Neural progenitor cell (in vitro differentiated cells): ENCODE results near the gene ZNF341. TPM values are rescaled to one million over a fixed set of nuclear protein-coding genes. Genes with fewer than 3 reads are reported as not detected.

ENCODE experiments used
- DNase-seq: peaks from one replicate; pipeline ENCODE4 v3.0.0-alpha.2; 2016; ENCODE audit warnings: low spot score
- H2AFZ ChIP-seq: fragments of 200-600 bp; sonication (generic); replicated peaks from 2 replicates; pipeline ENCODE4 v1.6.1; 2016; ENCODE audit warnings: antibody characterized with exemption
- H3F3A ChIP-seq: fragments of 200-600 bp; sonication (generic); 2 replicates; pipeline ENCODE4 v1.6.1; 2016; ENCODE audit warnings: antibody characterized with exemption, low read depth
- H3K27ac ChIP-seq: fragments of 200-600 bp; sonication (generic); 2 replicates; pipeline ENCODE4 v1.5.1; 2016; ENCODE audit warnings: mild to moderate bottlenecking
- H3K27me3 ChIP-seq: fragments of 200-600 bp; sonication (generic); 2 replicates; pipeline ENCODE4 v1.6.1; 2016; ENCODE audit warnings: mild to moderate bottlenecking, moderate library complexity
- H3K36me3 ChIP-seq: fragments of 200-600 bp; sonication (generic); 2 replicates; pipeline ENCODE4 v1.5.1; 2016
- H3K4me1 ChIP-seq: fragments of 200-600 bp; sonication (generic); 2 replicates; pipeline ENCODE4 v1.6.1; 2016; ENCODE audit warnings: mixed run types
- H3K4me2 ChIP-seq: fragments of 200-600 bp; sonication (generic); 2 replicates; pipeline ENCODE4 v1.6.1; 2016
- H3K4me3 ChIP-seq: fragments of 200-600 bp; sonication (generic); 2 replicates; pipeline ENCODE4 v1.5.1; 2016
- H3K79me2 ChIP-seq: fragments of 200-600 bp; sonication (generic); 2 replicates; pipeline ENCODE4 v1.6.1; 2016; ENCODE audit warnings: low read depth
- H3K9ac ChIP-seq: fragments of 200-600 bp; sonication (generic); 2 replicates; pipeline ENCODE4 v1.6.1; 2016
- H3K9me3 ChIP-seq: fragments of 200-600 bp; sonication (generic); 2 replicates; pipeline ENCODE4 v1.5.1; 2016; ENCODE audit warnings: low read depth
- H4K20me1 ChIP-seq: fragments of 200-600 bp; sonication (generic); 2 replicates; pipeline ENCODE4 v1.6.1; 2016; ENCODE audit warnings: low read depth
- H3K27ac Mint-ChIP-seq: 3 replicates; pipeline ENCODE4 v1.8.0; 2021; ENCODE audit warnings: mixed read lengths
- H3K27me3 Mint-ChIP-seq: 2 replicates; pipeline ENCODE4 v1.8.0; 2022; ENCODE audit warnings: low read depth, mild to moderate bottlenecking, inconsistent platforms, moderate library complexity, mixed read lengths; ENCODE audit not compliant: insufficient read depth
- H3K36me3 Mint-ChIP-seq: 3 replicates; pipeline ENCODE4 v1.8.0; 2021; ENCODE audit warnings: mixed read lengths
- H3K4me1 Mint-ChIP-seq: 3 replicates; pipeline ENCODE4 v1.8.0; 2021; ENCODE audit warnings: mixed read lengths
- H3K4me3 Mint-ChIP-seq: 3 replicates; pipeline ENCODE4 v1.8.0; 2021; ENCODE audit warnings: mild to moderate bottlenecking, moderate library complexity, mixed read lengths
- H3K9me3 Mint-ChIP-seq: 3 replicates; pipeline ENCODE4 v1.8.0; 2020; ENCODE audit warnings: mixed read lengths
- CTCF ChIP-seq: fragments of 200-600 bp; sonication (generic); IDR thresholded peaks from 2 replicates; pipeline ENCODE4 v1.5.1; 2017; ENCODE audit warnings: antibody characterized with exemption, mild to moderate bottlenecking
- EZH2 ChIP-seq: fragments of 200-600 bp; sonication (generic); IDR thresholded peaks from 2 replicates; pipeline ENCODE4 v1.6.1; 2017; ENCODE audit warnings: antibody characterized with exemption, mild to moderate bottlenecking, moderate library complexity
- EZH2phosphoT487 ChIP-seq: fragments of 200-600 bp; sonication (generic); IDR thresholded peaks from 2 replicates; pipeline ENCODE4 v1.6.1; 2017; ENCODE audit warnings: antibody characterized with exemption
- total RNA-seq: library from RNA; depleted of rRNA; stranded (reverse); fragments of >200 nt; gene quantifications from 2 replicates; pipeline ENCODE4 v1.2.3, GENCODE V29; 2015; ENCODE audit warnings: low replicate concordance

ZNF341 gene
- total RNA-seq, 1 donor from 2014 or later: 0.82 TPM

GRCh38 chr20:33825340-33826269 is 93.8 kb downstream of the ZNF341 start:
- peaks cover 78% of the 10 kb centered on the region for H4K20me1 ChIP-seq
- Mint-ChIP-seq H3K27ac (peak overlapping the region; percentile 67), H3K4me3 (no peak overlapping the region)

DNA sequence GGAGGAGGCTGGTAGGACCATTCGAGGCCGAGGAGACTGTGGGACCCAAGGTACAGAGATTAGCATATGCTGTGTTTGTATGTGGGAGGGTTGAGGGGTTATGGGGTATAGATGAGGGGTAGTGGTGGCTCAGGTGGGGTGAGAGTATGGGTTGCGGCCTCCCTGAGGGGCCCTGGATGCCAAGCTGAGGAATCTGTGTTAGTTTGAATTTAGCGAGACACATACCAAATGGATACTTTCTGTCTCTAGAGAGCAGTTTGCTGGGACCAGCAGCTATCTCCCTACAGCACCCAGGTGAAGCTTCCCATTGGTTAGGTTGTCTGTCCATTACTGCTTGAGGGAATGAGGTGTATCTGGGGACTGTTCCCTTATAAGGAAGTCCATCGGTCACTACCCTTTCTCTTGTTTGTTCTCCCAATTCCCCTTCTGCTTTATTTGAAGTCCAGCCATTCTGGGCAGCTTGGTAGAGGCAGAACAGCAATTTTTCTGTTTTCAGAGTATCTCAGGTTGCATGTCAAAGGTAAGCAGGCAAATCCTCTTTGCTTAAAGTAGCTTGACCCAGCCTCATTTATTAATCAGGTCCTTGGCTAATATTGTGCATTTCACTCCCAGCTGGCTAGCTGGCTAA is 94.6 kb downstream of the ZNF341 start:
- Histone ChIP-seq H3K4me2 (no peak overlapping the region), H3K27me3 (no peaks in the 10 kb centered on the region), H3K27ac (no peak overlapping the region), H3K9me3 (no peaks in the 10 kb centered on the region), H2AFZ (no peak overlapping the region), H3K9ac (no peak overlapping the region), H3K79me2 (peaks cover 86% of the 10 kb centered on the region), H3K36me3 (no peaks in the 10 kb centered on the region), H3K4me3 (no peak overlapping the region), H3K4me1 (peaks cover 14% of the 10 kb centered on the region), H4K20me1 (peaks cover 77% of the 10 kb centered on the region), H3F3A (peaks cover 2% of the 10 kb centered on the region)
- Mint-ChIP-seq H3K4me3 (no peak overlapping the region), H3K27ac (peak overlapping the region; percentile 67), H3K27me3 (peaks cover 2% of the 10 kb centered on the region), H3K9me3 (no peaks in the 10 kb centered on the region), H3K36me3 (peaks cover 5% of the 10 kb centered on the region), H3K4me1 (peaks cover 68% of the 10 kb centered on the region)
- TF ChIP-seq EZH2phosphoT487 (no peak), CTCF (no peak), EZH2 (no peak)
- no peak for DNase-seq

More at GRCh38 chr20:33825340-33826269, 93.8 kb downstream of the ZNF341 start:
- no peak overlapping the region for H2AFZ ChIP-seq
- no peak for DNase-seq
- H3K27me3 Mint-ChIP-seq: peaks cover 2% of the 10 kb centered on the region
- peaks cover 13% of the 10 kb centered on the region for H3K4me1 ChIP-seq
- H3K9me3 ChIP-seq: no peaks in the 10 kb centered on the region
- TF ChIP-seq EZH2: no peak
- TF ChIP-seq CTCF: no peak
- TF ChIP-seq EZH2phosphoT487: no peak
- H3K4me2 ChIP-seq: no peak overlapping the region
- H3K4me3 ChIP-seq: no peak overlapping the region
- no peaks in the 10 kb centered on the region for H3F3A ChIP-seq
- H3K27ac ChIP-seq: no peak overlapping the region
- peaks cover 5% of the 10 kb centered on the region for H3K36me3 Mint-ChIP-seq
- H3K36me3 ChIP-seq: no peaks in the 10 kb centered on the region
- peaks cover 86% of the 10 kb centered on the region for H3K79me2 ChIP-seq
- H3K9me3 Mint-ChIP-seq: no peaks in the 10 kb centered on the region
- no peak overlapping the region for H3K9ac ChIP-seq
- no peaks in the 10 kb centered on the region for H3K27me3 ChIP-seq
- peaks cover 65% of the 10 kb centered on the region for H3K4me1 Mint-ChIP-seq

DNA sequence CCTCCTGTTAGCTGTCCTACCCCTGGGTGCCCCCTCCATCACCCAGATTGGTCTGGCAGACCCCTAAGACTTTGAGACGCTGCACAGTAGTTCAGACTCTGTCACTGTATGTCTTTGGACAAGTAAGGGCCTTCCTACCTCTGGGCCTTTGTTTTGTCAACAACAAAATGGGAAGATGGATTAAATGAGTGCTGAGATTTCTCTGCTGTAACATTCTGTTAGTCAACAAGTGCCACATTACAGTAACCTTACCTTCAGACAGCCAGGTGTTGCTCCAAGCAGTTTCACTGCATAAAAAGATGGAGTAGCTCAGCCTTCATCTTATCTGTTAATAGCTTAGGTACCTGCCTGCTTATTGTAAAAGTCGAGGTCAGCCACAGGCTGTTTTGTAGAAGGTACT is 95.3 kb downstream of the ZNF341 start:
- Histone ChIP-seq H3K4me2 (no peak overlapping the region), H3K79me2 (peaks cover 83% of the 10 kb centered on the region), H3K9me3 (no peaks in the 10 kb centered on the region), H3K27ac (no peak overlapping the region), H4K20me1 (peaks cover 79% of the 10 kb centered on the region), H3K36me3 (no peaks in the 10 kb centered on the region), H3K4me1 (peaks cover 21% of the 10 kb centered on the region), H2AFZ (no peak overlapping the region), H3F3A (peaks cover 9% of the 10 kb centered on the region), H3K9ac (no peak overlapping the region), H3K27me3 (no peaks in the 10 kb centered on the region), H3K4me3 (no peak overlapping the region)
- Mint-ChIP-seq H3K36me3 (peaks cover 5% of the 10 kb centered on the region), H3K27ac (no peak overlapping the region), H3K4me1 (peaks cover 73% of the 10 kb centered on the region), H3K9me3 (no peaks in the 10 kb centered on the region), H3K27me3 (peaks cover 2% of the 10 kb centered on the region), H3K4me3 (no peak overlapping the region)
- DNase-seq: no peak
- TF ChIP-seq EZH2 (no peak), EZH2phosphoT487 (no peak), CTCF (no peak)
